CD14-positive monocyte (primary cell): ENCODE data around the gene BRIP1. TPM values are rescaled to one million over a fixed set of nuclear protein-coding genes. Genes with fewer than 3 reads are reported as not detected.

Experiments
- DNase-seq, 3 donors: peaks; one replicate each; pipeline ENCODE4 v3.0.0-alpha.2; 2011 to 2022
- H2AFZ ChIP-seq: 2 replicates; pipeline ENCODE4 v1.6.0; 2012; ENCODE audit warnings: mild to moderate bottlenecking, low read depth, low read length, inconsistent platforms; ENCODE audit not compliant: insufficient read depth, poor library complexity, severe bottlenecking
- H3K27ac ChIP-seq, 2 donors: 1 replicate in 1 of 2; 2 replicates in 1 of 2; pipeline ENCODE4 v1.5.1; 2012 to 2013; ENCODE audit warnings: low read length in 2 of 2, control low read depth in 1 of 2, inconsistent platforms in 1 of 2, low read depth in 1 of 2, mild to moderate bottlenecking in 1 of 2
- H3K27me3 ChIP-seq, 2 donors: one replicate each; pipeline versions ENCODE4 v1.6.0 to v1.6.1; 2011 to 2013; ENCODE audit warnings: low read length in 2 of 2; ENCODE audit not compliant: control insufficient read depth in 2 of 2, insufficient read depth in 2 of 2
- H3K36me3 ChIP-seq, 2 donors: replicated peaks in 1 of 2; 1 replicate in 1 of 2; 2 replicates in 1 of 2; pipeline versions ENCODE4 v1.5.1 to v1.6.1; 2012 to 2013; ENCODE audit warnings: low read length in 2 of 2, control low read depth in 1 of 2, inconsistent platforms in 1 of 2, mild to moderate bottlenecking in 1 of 2; ENCODE audit not compliant: insufficient read depth in 2 of 2, control insufficient read depth in 1 of 2
- H3K4me1 ChIP-seq, 2 donors: 1 replicate in 1 of 2; 2 replicates in 1 of 2; pipeline versions ENCODE4 v1.5.1 to v1.6.1; 2012 to 2013; ENCODE audit warnings: low read length in 2 of 2, control low read depth in 1 of 2, inconsistent platforms in 1 of 2, mild to moderate bottlenecking in 1 of 2, moderate library complexity in 1 of 2; ENCODE audit not compliant: insufficient read depth in 2 of 2, control insufficient read depth in 1 of 2
- H3K4me2 ChIP-seq: replicated peaks from 2 replicates; pipeline ENCODE3; 2012; ENCODE audit warnings: low read length, moderate library complexity, mild to moderate bottlenecking; ENCODE audit not compliant: poor library complexity, severe bottlenecking; ENCODE audit errors: extremely low read depth
- H3K4me3 ChIP-seq, 3 experiments: fragments of 200-600 bp in 1 of 3; sonication (generic) in 1 of 3; replicated peaks in 1 of 3; 1 replicate in 2 of 3; 2 replicates in 1 of 3; pipeline ENCODE4 v1.5.1; 2011 to 2013; ENCODE audit warnings: low read length in 3 of 3, mild to moderate bottlenecking in 3 of 3, control low read depth in 2 of 3, low read depth in 2 of 3, inconsistent platforms in 1 of 3, moderate library complexity in 1 of 3
- H3K79me2 ChIP-seq: 2 replicates; pipeline ENCODE4 v1.6.0; 2012; ENCODE audit warnings: mild to moderate bottlenecking, control low read depth, inconsistent platforms, low read length, moderate library complexity; ENCODE audit not compliant: insufficient read depth
- H3K9ac ChIP-seq: 2 replicates; pipeline ENCODE4 v1.6.0; 2017; ENCODE audit warnings: low read length, mild to moderate bottlenecking; ENCODE audit not compliant: insufficient read depth, poor library complexity, severe bottlenecking
- H3K9me3 ChIP-seq, 2 donors: replicated peaks in 1 of 2; 1 replicate in 1 of 2; 2 replicates in 1 of 2; pipeline versions ENCODE4 v1.5.1 to v1.6.1; 2012 to 2013; ENCODE audit warnings: low read length in 2 of 2, control low read depth in 1 of 2; ENCODE audit not compliant: control insufficient read depth in 1 of 2, insufficient read depth in 1 of 2
- H4K20me1 ChIP-seq: 2 replicates; pipeline ENCODE4 v1.6.0; 2012; ENCODE audit warnings: mild to moderate bottlenecking, low read length, control low read depth, moderate library complexity; ENCODE audit not compliant: insufficient read depth
- H3K27ac Mint-ChIP-seq, 7 donors: one replicate each; pipeline ENCODE4 v1.8.0; 2020; ENCODE audit warnings: mild to moderate bottlenecking in 7 of 7, mixed read lengths in 7 of 7, moderate library complexity in 6 of 7, inconsistent platforms in 2 of 7
- H3K27me3 Mint-ChIP-seq, 3 donors: one replicate each; pipeline ENCODE4 v1.8.0; 2021 to 2022; ENCODE audit warnings: low read depth in 3 of 3, mild to moderate bottlenecking in 3 of 3, mixed read lengths in 3 of 3, moderate library complexity in 3 of 3, inconsistent platforms in 1 of 3
- H3K36me3 Mint-ChIP-seq, 2 donors: one replicate each; pipeline ENCODE4 v1.8.0; 2020; ENCODE audit warnings: mixed read lengths in 2 of 2, inconsistent platforms in 1 of 2, mild to moderate bottlenecking in 1 of 2
- H3K4me1 Mint-ChIP-seq: one replicate; pipeline ENCODE4 v1.8.0; 2020; ENCODE audit warnings: mild to moderate bottlenecking, mixed read lengths
- H3K4me3 Mint-ChIP-seq, 2 donors: one replicate each; pipeline ENCODE4 v1.8.0; 2020; ENCODE audit warnings: mild to moderate bottlenecking in 2 of 2, mixed read lengths in 2 of 2, moderate library complexity in 1 of 2
- H3K9me3 Mint-ChIP-seq, 7 donors: one replicate each; pipeline ENCODE4 v1.8.0; 2020 to 2022; ENCODE audit warnings: mixed read lengths in 7 of 7, mild to moderate bottlenecking in 6 of 7, moderate library complexity in 6 of 7, inconsistent platforms in 2 of 7
- CTCF ChIP-seq: fragments of 200-600 bp; IDR thresholded peaks from one replicate; pipeline ENCODE4 v1.8.0; 2022; ENCODE audit warnings: antibody characterized with exemption, mild to moderate bottlenecking
- WGBS: methylation state at CpG from one replicate; pipeline ENCODE4 v1.1.5; 2013; ENCODE audit warnings: missing lambda C conversion rate; ENCODE audit not compliant: insufficient coverage; 5-methylcytosine and 5-hydroxymethylcytosine counted together
- intact Hi-C, 2 donors: fragments of 100-400 bp; cut with micrococcal nuclease; formaldehyde crosslinking; loops; one replicate each; pipeline versions ENCODE4 v1.15.0 to v1.15.1; 2023
- polyA plus RNA-seq, 3 donors: library from polyadenylated mRNA; depleted of rRNA in 1 of 3; unstranded in 2 of 3; stranded (reverse) in 1 of 3; fragments of 300-500 nt in 2 of 3; fragments of >200 nt in 1 of 3; fragmentation: Illumina TruSeq in 2 of 3; gene quantifications; 1 replicate in 2 of 3; 2 replicates in 1 of 3; pipeline ENCODE4 v1.2.3, GENCODE V29; 2012 to 2021

BRIP1 gene
- polyA plus RNA-seq, 3 donors: 0.11 to 0.12 TPM; not detected in 1

- no peak for DNase-seq
- no peak overlapping the region for H3K4me3 Mint-ChIP-seq
- H3K36me3 ChIP-seq: peaks cover 0 to 27% of the 10 kb centered on the region in 2 donors
- no peak overlapping the region for H3K9ac ChIP-seq
- no CpG with 5 or more reads among the region's 2 CpGs for WGBS
- no peak overlapping the region for H3K27ac Mint-ChIP-seq
- H3K4me1 ChIP-seq: no peaks in the 10 kb centered on the region
- H3K36me3 Mint-ChIP-seq: peaks cover 11 to 54% of the 10 kb centered on the region in 2 donors
- H3K4me3 ChIP-seq: no peak overlapping the region
- peaks cover 7 to 23% (median 14%) of the 10 kb centered on the region in 7 donors for H3K9me3 Mint-ChIP-seq
- H3K27me3 Mint-ChIP-seq: no peaks in the 10 kb centered on the region
- no peak overlapping the region for H3K4me2 ChIP-seq
- no peaks in the 10 kb centered on the region for H3K79me2 ChIP-seq
- no peak overlapping the region for H2AFZ ChIP-seq
- no peak overlapping the region for H3K27ac ChIP-seq
- H3K4me1 Mint-ChIP-seq: no peaks in the 10 kb centered on the region
- intact Hi-C loops: no loop called here
- no peak for TF ChIP-seq CTCF
- peaks cover 0 to 15% of the 10 kb centered on the region in 2 donors for H3K9me3 ChIP-seq
- no peaks in the 10 kb centered on the region for H3K27me3 ChIP-seq
- H4K20me1 ChIP-seq: no peaks in the 10 kb centered on the region
Measured at GRCh38 chr17:61714300-61714699, 149.0 kb downstream of the BRIP1 start.

- Mint-ChIP-seq H3K4me3 (no peak overlapping the region), H3K36me3 (peaks cover 21 to 61% of the 10 kb centered on the region in 2 donors), H3K9me3 (peaks cover 8 to 22% (median 13%) of the 10 kb centered on the region in 7 donors), H3K27me3 (no peaks in the 10 kb centered on the region), H3K27ac (no peak overlapping the region), H3K4me1 (no peaks in the 10 kb centered on the region)
- Histone ChIP-seq H3K9ac (no peak overlapping the region), H3K27me3 (no peaks in the 10 kb centered on the region), H3K4me2 (no peak overlapping the region), H3K4me1 (no peaks in the 10 kb centered on the region), H3K79me2 (no peaks in the 10 kb centered on the region), H2AFZ (no peak overlapping the region), H3K4me3 (no peak overlapping the region), H3K27ac (no peak overlapping the region), H3K36me3 (peaks cover 0 to 31% of the 10 kb centered on the region in 2 donors), H3K9me3 (peaks cover 0 to 9% of the 10 kb centered on the region in 2 donors), H4K20me1 (no peaks in the 10 kb centered on the region)
- intact Hi-C loops: no loop called here
- DNase-seq: no peak
- no CpG with 5 or more reads among the region's 1 CpG for WGBS
- TF ChIP-seq CTCF: no peak
Measured at GRCh38 chr17:61713035-61713434, 150.3 kb downstream of the BRIP1 start.
